AG04450 (cell line): ENCODE measurements around the gene GGTLC1. TPM values are rescaled to one million over a fixed set of nuclear protein-coding genes. Genes with fewer than 3 reads are reported as not detected.

ENCODE experiments used
- CTCF ChIA-PET: fragments of 300-600, 350-600 bp; formaldehyde crosslinking; extraction: SDS; loops from one replicate; lab custom pipeline; 2022; ENCODE audit warnings: antibody characterized with exemption, inconsistent platforms; lab: Charles Lee
- POLR2A ChIA-PET: fragments of 350-600 bp; formaldehyde crosslinking; extraction: SDS; loops from one replicate; lab custom pipeline; 2021; ENCODE audit warnings: antibody characterized with exemption, inconsistent platforms; lab: Yijun Ruan, JAX
- DNase-seq: peaks from one replicate; pipeline ENCODE4 v3.0.0-alpha.2; 2011; ENCODE audit warnings: low read depth, low spot score
- H3K27ac ChIP-seq: one replicate; pipeline ENCODE4 v1.5.1; 2012; ENCODE audit warnings: low read depth, low read length, control low read depth
- H3K27me3 ChIP-seq: one replicate; pipeline ENCODE4 v1.6.0; 2012; ENCODE audit warnings: low read length; ENCODE audit not compliant: control insufficient read depth, insufficient read depth
- H3K4me3 ChIP-seq: 2 replicates; pipeline ENCODE4 v1.5.1; 2011; ENCODE audit warnings: mild to moderate bottlenecking, low read depth, low read length, control low read depth
- H3K9me3 ChIP-seq: 2 replicates; pipeline ENCODE4 v1.5.1; 2012; ENCODE audit warnings: low read length; ENCODE audit not compliant: control insufficient read depth, insufficient read depth
- CTCF ChIP-seq: IDR thresholded peaks from 2 replicates; pipeline ENCODE4 v1.5.1; 2011; ENCODE audit warnings: low read depth, low read length, control low read depth, inconsistent platforms
- polyA plus RNA-seq: library from polyadenylated mRNA; depleted of rRNA; stranded (reverse); fragments of >200 nt; gene quantifications from 2 replicates; pipeline ENCODE4 v1.2.3, GENCODE V29; 2011

GGTLC1 gene
- polyA plus RNA-seq, 1 experiment: not detected

DNA sequence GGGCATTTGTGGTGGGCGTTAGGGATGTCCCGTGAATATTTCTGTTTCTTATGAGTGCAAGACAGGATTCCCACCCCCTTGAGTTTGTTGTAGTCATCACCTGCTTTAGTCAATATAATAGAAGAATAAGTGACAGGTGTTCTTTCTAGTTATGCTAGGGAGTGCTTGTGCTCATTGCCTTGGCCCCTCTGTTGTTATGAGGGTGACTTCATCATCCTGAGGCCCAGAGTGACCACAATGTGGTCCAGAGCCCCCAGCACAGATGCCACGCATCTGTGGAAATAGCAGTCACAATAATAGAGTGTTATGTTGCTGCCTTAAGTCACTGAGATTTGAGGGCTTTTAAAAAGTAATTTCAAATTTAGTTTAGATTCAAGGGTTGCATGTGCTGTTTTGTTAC lies 42.4 kb downstream of the GGTLC1 start:
- no peak for TF ChIP-seq CTCF
- ChIA-PET POLR2A (no interaction called here), CTCF (no interaction called here)
- H3K27me3 ChIP-seq: no peaks in the 10 kb centered on the region
- H3K4me3 ChIP-seq: no peak overlapping the region
- no peak for DNase-seq
- H3K9me3 ChIP-seq: no peaks in the 10 kb centered on the region
- no peak overlapping the region for H3K27ac ChIP-seq

DNA sequence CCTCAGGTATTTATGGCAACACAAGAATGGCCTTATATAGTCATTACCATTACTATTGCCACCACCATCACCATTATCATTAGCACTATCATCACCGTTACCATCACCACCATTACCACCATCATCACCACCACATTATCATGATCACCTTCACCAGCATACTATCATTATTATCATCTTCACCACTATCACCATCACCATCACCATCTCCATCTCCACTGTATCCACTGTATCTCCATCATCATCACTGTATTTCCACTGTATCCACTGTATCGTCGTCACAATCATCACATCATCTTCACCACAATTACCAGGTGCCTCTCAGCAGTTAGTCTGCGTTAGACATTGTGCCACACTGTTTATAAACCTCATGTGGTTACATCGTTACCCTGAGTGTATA lies 45.3 kb downstream of the GGTLC1 start:
- TF ChIP-seq CTCF: no peak
- no peak overlapping the region for H3K27ac ChIP-seq
- H3K27me3 ChIP-seq: no peaks in the 10 kb centered on the region
- ChIA-PET POLR2A (no interaction called here), CTCF (no interaction called here)
- H3K4me3 ChIP-seq: no peak overlapping the region
- DNase-seq: no peak
- no peaks in the 10 kb centered on the region for H3K9me3 ChIP-seq

GRCh38 chr20:23939641-23940040 lies 48.9 kb downstream of the GGTLC1 start:
- no peak for TF ChIP-seq CTCF
- Histone ChIP-seq H3K4me3 (no peak overlapping the region), H3K27ac (no peak overlapping the region), H3K27me3 (no peaks in the 10 kb centered on the region), H3K9me3 (no peaks in the 10 kb centered on the region)
- no peak for DNase-seq
- POLR2A ChIA-PET: no interaction called here
- CTCF ChIA-PET: no interaction called here

GRCh38 chr20:23939063-23939462 lies 49.5 kb downstream of the GGTLC1 start:
- H3K4me3 ChIP-seq: no peak overlapping the region
- no peak overlapping the region for H3K27ac ChIP-seq
- no peak for DNase-seq
- H3K27me3 ChIP-seq: no peaks in the 10 kb centered on the region
- H3K9me3 ChIP-seq: no peaks in the 10 kb centered on the region
- ChIA-PET CTCF (no interaction called here), POLR2A (no interaction called here)
- TF ChIP-seq CTCF: no peak

DNA sequence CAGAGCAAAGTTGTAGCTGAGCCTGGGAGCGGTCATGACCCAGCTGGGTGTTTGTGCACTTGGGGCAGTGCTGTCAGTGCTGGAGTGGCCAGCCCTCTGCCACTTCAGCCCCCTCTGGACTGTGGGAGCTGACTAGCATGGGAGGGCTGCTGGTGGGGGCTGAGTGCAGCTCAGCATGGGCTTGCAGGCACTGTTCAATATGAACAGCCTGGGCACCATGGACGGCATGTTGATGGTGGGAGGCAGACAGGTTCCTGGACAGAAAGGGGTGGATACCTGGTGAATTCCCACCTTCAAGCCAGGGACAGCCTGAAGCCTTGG lies 50.5 kb downstream of the GGTLC1 start:
- Histone ChIP-seq H3K9me3 (no peaks in the 10 kb centered on the region), H3K27me3 (no peaks in the 10 kb centered on the region), H3K4me3 (no peak overlapping the region), H3K27ac (no peak overlapping the region)
- no peak for TF ChIP-seq CTCF
- no peak for DNase-seq
- CTCF ChIA-PET: interaction anchor here (0.7 to 1.3 kb wide), 9 partner anchors 11 to 980 kb away, joined by 3 to 4 read pairs (median 3); no protein-coding TSS in a partner anchor
- POLR2A ChIA-PET: no interaction called here
